DMS114 treated with DMSO at 0.1 percent for 48 hours (cell line): ENCODE measurements around the gene OTOP2.

Source experiments
- DNase-seq: peaks from one replicate; lab custom pipeline; 2025; ENCODE audit not compliant: unreplicated experiment; lab: John Stamatoyannopoulos, UW

The OTOP2 gene, protein sequence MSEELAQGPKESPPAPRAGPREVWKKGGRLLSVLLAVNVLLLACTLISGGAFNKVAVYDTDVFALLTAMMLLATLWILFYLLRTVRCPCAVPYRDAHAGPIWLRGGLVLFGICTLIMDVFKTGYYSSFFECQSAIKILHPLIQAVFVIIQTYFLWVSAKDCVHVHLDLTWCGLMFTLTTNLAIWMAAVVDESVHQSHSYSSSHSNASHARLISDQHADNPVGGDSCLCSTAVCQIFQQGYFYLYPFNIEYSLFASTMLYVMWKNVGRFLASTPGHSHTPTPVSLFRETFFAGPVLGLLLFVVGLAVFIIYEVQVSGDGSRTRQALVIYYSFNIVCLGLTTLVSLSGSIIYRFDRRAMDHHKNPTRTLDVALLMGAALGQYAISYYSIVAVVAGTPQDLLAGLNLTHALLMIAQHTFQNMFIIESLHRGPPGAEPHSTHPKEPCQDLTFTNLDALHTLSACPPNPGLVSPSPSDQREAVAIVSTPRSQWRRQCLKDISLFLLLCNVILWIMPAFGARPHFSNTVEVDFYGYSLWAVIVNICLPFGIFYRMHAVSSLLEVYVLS

GRCh38 chr17:74924250-74924948 is at the start of gene OTOP2:
Gene OTOP2, plus strand, starts transcription at chr17:74924273. Its CDS starts 360 bp downstream, at chr17:74924633.
- DNase-seq: no peak

DNA sequence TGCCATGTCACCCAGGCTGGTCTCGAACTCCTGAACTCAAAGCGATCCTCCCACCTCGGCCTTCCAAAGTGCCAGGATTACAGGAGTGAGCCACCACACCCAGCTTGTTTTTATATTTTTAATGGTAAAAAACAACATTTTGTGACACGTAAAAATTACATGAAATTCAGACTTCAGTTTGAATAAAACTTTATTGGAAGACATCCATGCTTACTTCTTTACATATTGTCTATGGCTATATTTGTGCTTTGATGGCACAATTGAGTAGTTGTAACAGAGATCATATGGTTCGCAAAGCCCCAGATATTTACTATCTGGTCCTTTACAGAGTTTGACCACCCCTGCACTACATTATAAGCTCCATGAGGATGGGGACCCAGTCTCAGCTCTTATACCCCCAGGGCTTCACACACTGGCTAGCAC is 49.4 kb upstream of the OTOP2 start:
- DNase-seq: no peak

DNA sequence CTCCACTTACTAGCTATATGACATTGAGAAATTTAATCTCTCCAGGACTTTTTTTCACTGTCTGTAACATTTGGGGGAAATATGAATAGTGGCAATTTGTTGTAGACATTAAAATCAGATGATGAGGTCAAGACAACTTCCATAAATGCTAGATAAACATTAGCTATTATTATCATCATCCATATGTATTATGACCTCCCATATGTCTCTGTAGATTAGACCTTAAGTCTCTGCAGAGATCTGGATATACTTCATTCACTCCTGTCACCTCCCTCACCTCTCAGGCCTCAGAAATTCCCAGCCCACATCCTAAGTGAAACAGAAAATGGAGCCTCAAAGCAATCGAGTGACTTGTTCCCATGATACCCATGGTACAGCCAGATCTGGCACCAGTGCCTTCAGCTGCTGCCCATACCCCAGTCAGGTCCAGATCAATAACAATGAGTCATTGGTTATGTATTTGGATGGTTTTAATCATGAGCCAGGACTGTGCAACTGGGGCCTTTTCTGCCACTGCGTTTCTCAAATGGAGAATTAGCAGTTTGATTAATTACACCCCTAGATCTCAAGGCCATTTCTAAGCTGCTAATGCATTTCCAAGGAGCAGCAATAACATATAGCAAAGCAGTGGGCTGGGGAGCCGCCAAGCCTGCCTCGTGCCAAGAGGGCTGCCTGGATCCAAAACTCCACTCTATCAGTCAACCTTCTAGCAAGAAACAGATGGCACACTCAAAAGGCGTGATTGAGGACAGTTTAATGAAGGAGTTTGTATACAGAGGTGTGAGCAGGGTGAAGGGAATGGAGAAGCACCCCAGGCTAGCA is 48.7 kb upstream of the OTOP2 start:
- DNase-seq: no peak

DNA sequence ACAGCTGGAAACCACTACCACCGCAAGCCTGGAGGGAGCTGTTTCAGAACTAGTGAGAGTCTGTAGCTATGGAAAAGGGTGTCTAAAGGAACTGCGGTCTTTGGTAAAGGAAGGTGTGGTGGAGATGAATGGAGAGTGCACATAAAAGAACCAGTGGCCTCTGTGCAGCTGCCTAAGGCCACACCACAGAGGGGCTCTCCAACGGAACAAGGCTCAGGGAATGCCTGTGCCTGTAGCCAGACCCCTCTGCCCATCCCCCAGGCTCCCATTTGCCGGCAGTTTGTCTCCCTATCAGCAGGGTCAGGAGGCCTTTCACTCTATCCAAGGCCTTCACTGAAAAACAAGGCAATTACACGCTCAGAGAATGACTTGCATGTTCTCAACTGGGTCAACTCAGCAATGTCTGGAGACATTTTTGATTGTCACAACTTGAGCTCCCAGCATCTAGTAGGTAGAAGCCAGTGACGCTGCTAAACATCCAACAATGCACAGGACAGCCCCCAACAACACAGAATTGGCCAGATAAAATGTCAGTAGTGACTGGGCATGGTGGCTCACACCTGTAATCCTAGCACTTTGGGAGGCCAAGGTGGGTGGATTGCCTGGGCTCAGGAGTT is 48.0 kb upstream of the OTOP2 start:
- no peak for DNase-seq

- DNase-seq: no peak
Measured at GRCh38 chr17:74877592-74878548, 46.2 kb upstream of the OTOP2 start.

DNA sequence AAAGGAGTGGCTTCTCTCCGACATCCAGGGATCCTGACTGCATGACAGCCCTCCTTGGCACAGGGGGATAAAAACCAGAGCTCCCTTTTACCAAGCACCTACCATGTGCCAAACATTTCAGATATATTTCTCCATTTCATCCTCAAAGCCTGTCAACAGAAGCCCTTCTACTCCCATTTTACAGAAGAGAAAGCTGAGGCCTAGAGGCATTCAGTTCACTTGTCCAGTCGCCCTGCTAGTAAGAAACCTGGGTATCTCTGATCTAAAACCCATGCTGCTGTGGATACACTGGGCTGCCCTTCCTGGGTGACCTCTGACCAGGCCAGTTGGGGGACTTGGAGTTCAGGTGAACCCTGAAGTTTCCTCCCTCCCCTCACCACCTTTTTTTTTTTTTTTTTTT is 45.4 kb upstream of the OTOP2 start:
- no peak for DNase-seq

- DNase-seq: no peak
Measured at GRCh38 chr17:74879308-74879707, 44.8 kb upstream of the OTOP2 start.

DNA sequence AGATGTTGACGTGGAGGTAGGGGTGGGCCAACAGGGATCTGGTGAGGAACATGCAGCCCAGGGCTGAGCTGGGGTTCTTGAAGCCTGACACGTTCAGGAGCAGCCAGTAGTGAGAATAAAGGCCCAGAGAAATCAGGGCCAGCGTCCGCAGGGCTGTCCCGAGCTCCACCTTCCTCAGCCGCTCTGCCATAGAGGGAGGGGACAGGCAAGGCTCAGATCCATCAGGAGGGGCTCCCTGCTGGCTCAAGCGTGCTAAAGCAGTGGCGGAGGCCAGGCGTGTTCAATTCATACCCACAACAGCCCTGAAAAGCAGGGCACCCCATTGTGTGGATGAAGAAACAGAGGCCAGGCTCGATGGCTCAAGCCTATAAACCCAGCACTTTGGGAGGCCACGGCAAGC is 43.0 kb upstream of the OTOP2 start:
- no peak for DNase-seq

GRCh38 chr17:74882517-74883240 is 41.4 kb upstream of the OTOP2 start:
- no peak for DNase-seq

- no peak for DNase-seq
Measured at GRCh38 chr17:74883241-74883745, 40.8 kb upstream of the OTOP2 start.

DNA sequence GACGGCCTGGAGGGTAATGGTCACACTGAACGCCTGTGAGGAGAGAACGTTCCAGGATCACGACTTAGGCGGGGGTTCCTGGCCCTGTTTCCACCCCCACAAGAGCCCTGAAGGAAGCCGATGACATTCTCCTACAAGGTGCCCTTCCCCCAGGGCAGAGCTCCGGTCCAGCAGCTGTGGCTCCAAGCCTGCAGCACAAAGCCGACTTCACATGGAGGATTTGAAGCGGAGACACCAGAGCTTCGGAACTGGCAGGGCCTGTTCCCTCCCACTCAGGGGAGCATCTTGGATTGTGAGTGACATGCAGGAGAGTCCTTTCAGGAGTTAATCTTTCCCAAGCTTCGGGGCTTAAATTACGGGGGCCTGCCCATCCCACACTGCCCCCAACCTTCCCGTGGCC is 35.6 kb upstream of the OTOP2 start:
- no peak for DNase-seq

GRCh38 chr17:74890554-74890953 is 33.5 kb upstream of the OTOP2 start:
- no peak for DNase-seq

- DNase-seq: no peak
Measured at GRCh38 chr17:74892013-74892841, 31.8 kb upstream of the OTOP2 start.

GRCh38 chr17:74892974-74893911 is 30.8 kb upstream of the OTOP2 start, which contains the start of gene FADS6:
Gene FADS6, minus strand, starts transcription at chr17:74893633. Its CDS starts 38 bp downstream, at chr17:74893595.
- no peak for DNase-seq

DNA sequence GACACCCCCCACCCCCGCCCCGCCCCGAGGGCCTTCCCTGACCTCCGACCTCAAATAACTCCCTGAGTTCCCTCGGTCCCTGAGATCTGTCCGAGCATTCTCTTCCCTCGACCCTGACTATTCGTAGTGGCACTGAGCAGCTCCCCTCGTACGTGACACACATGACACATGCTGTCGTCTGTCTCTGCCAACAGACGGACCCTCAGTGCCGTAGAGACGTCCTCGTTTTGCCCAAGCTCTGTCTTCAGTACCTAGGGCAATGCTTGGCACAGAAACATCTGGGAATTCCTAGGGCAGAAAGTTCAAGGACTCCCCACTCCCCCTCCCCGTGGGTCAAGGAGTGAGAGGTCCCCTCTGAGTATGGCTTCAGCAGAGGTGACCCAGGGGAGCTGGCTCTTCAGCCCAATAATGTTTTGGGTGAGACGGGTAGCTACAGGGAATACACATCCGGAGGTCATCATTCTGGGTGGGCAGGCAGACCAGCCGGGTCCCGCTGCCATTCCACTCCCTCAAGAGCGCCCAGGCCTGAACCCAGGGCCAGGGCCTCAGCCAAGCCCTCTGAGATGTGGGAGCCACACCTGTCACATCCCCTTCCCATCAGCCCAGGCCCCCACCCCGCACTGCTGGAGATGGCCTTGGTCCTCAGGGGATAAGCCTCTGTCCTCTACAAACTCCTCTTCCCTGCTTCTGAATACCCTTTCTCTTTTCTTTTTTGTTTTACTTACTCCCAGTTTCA is 30.0 kb upstream of the OTOP2 start:
- DNase-seq: no peak

DNA sequence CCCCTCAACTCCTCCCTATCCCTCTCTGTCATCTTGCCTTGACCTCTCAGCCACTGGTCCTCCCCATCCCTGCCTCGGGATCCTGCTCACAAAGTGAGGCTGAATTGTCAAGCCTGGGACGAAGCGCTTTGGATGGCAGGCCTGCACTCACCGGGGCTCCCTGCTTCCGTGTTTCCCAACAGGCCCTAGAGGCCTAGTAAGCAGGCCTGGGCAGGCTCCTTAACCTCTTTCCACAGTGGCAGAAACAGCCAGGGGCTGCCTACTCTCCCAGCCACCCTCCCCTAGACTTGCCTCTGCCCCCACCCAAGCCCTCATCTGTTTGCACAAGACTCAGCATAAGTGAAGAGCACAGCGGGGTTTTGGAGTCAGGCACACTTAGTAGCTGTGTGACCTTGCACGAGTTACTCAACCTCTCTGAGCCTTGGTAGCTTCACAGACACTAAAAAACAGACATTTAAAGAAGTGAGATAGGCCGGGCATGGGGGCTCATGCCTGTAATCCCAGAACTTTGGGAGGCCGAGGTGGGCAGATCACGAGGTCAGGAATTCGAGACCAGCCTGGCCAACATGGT is 25.6 kb upstream of the OTOP2 start:
- DNase-seq: no peak
